Middle frontal gyrus (tissue), 1 donor: Measurements from ENCODE around the gene REEP1.

Experiments
- DNase-seq: peaks from one replicate; pipeline ENCODE4 v3.0.0-alpha.2; 2015; ENCODE audit warnings: low spot score; ENCODE audit errors: extremely low spot score

The REEP1 gene

DNA sequence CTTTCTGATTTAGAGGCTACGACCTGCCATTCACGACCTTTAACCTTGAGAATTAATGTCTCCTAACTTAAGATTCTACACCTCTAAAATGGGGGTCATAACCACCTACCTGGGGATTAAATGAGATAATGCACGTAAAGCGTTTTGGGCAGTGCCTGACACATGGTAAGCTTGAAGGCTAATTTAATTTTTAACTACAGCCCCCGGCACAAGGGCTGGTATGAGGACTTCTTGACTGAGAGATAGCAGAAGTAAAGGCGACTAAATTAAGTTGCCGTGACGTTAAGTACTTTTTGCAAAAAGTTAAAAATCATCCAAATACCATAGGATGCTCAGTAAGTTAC, 137.6 kb downstream of the REEP1 start:
- no peak for DNase-seq

DNA sequence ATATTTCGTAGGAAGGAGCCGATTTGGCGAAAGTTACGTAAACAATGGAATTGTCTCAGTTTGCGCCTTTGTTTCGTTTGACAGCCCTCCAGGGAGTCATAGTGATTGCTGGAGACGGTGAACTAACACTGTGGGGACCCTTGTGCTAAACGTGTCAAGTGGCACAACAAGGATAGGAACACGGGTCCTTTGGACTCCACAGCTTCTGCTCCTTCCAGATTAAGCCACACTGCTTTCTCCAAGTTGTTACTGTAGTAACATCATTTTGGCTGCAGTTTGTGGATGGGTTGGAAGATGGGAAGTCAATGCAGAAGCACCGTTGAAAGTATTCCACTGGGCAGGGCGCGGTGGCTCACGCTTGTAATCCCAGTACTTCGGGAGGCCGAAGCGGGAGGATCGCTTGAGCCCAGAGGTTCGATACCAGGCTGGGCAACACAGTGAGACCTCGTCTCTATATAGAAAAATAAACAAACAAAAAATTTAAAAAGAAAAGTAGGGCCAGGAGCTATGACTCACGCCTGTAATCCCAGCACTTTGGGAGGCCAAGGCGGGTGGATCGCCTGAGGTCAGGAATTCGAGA, 141.5 kb downstream of the REEP1 start:
- DNase-seq: no peak

DNA sequence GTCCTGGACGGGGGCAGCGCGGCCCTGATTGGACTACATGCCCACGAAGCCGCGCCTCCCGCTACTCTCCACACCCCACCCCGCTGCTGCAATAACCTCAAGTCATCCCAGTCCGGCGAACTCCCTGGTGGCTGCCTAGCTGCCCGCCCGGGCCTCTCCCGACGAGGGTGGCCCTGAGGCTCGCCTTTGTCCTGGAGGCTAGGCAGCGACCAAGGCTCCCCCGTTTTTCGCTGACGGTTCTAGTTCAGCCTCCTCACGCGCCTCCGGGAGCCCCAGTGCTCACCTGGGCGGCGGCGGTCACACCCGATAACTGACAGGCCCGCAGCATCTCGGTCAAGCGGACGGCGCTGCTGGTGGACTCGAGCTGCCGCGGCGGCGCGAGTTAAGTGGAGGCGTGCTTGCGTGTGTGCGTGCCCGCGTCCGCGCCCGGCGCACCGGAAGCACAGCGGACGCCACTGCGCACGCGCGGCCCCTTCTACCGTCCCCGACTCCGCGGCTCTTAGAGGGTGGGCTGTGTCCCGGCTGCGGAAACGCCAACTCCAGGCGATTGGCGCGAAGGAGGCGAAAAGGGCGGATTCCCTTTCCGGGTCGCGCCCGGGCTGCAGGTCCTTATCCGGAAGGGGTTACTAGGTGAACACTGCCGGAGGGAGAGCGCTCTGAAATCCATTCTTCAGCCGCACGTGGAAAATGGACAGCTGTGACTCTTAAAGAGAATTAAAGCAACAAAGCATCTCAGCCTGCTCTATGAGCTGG, 142.2 kb downstream of the REEP1 start, which contains the start of gene IMMT:
TSS of gene IMMT (minus strand) at position 408 of the 753 bp plus-strand sequence. CDS start at position 328, 80 bp downstream.
- DNase-seq: peak; percentile 91

DNA sequence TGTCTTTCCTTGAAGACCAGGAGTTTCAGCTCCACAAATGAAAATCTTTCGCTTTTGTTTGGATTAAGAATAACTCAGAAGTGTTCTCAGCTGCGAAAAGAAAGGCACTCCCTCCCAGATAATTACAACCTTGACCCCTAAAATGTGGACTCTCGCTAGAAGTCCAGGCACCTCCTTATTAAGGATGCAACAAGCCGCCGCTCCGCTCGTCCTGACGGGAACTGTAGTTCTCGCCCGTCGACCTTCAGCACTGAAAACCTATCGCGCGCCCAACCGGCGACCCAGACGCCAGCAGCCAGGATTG, 142.7 kb downstream of the REEP1 start:
- peak; percentile 89 for DNase-seq

DNA sequence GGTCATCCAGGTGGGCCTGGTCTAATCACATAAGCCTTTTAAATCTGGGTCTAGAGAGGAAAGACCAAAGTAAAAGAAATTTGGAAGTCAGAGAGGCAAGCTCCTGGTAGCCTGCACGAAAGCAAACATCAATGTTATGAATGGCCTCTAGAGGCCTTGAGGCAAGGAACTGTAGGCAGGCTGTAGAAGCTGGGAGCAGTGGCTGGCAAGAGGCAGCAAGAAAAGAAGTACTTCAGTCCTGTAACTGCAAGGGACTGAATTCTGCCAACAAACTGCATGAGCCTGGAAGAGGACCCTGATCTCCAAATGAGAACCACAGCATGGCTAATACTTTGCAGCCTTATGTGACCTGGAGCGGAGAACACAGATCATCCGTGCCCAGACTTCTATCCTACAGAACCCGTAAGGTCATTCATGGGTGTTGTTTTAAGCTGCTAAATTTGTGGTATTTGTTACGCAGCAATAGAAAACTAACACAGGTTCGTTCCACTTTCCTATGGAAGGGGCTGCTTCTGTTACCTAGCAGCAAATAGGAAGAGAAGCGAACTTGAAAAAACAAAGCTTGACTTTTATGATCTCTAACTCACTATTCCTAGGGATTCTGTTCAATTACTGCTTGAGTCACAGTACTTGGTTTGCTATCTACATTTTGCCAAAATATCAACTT, 143.4 kb downstream of the REEP1 start:
- no peak for DNase-seq

GRCh38 chr2:86189782-86190416, 147.5 kb downstream of the REEP1 start:
- DNase-seq: no peak

DNA sequence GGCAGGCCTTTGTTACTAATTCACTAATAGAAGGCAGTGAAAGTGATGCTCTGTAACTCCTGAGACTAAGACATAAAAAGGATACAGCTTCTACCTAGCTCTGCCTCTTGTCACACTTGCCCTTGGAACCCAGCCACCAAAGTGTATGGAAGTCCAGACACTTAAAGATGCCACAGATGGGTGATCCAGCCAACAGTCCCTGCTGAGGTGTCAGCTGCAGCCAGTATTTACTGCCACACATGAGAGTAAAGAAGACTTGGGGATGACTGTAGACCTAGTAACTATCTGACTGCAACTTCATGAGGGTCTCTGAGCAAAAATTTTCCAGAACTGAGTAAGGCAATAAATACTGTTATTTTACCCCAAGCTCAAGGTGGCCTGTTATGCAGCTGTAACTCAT, 151.0 kb downstream of the REEP1 start:
- no peak for DNase-seq

- DNase-seq: no peak
Observed at GRCh38 chr2:86185517-86186212, 151.8 kb downstream of the REEP1 start.

GRCh38 chr2:86176597-86176996, 160.8 kb downstream of the REEP1 start:
- DNase-seq: no peak

DNA sequence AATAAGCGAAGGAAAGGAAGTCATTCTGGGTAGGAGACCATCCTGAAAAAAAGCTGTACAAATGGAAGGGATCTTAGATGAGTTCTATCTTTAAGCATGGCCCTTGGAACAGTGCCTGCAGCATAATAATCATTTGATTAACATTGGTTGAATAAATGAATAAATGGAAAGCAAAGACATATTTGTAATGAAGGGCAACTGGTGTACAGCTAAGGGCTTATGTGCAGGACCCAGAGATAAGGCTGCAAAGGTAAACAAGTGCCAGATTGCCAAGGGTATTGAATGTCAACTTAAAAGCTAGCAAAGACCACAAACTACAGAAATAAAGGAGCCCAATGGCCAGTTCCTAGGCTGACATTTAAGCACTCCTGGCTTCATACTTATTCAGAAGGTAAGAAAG, 161.6 kb downstream of the REEP1 start:
- no peak for DNase-seq

DNA sequence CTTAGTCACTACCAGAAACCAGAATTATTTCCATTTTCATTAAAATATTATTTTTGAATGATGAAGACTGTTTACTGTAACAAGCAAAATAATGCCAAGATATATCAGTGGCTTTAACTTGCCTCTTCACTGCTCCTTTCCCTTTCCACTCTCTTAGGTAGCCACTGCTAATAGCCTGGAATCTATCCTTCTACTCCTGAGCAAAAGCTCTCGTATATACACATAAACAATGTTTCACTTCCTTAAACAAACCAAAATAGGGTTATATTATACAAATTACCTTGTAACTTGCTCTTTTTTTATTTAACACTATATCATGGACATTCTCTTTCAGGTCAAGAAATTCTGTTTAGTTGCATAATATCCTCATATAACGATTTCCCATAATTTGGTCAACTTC, 163.0 kb downstream of the REEP1 start:
- DNase-seq: no peak

- no peak for DNase-seq
Observed at GRCh38 chr2:86172610-86173009, 164.8 kb downstream of the REEP1 start.

- DNase-seq: no peak
Observed at GRCh38 chr2:86171295-86171694, 166.1 kb downstream of the REEP1 start.

- no peak for DNase-seq
Observed at GRCh38 chr2:86170449-86170848, 167.0 kb downstream of the REEP1 start.
